GM12878 (cell line): ENCODE data around the gene TMEM179B. TPM values are rescaled to one million over a fixed set of nuclear protein-coding genes. Genes with fewer than 3 reads are reported as not detected.

Experiments used
- ATAC-seq: fragments of 200-7000 bp; cut with Tn5 transposase; 3 replicates; pipeline ENCODE4 v1.9.1; 2020; ENCODE audit warnings: mild to moderate bottlenecking, moderate library complexity
- BruUV-seq: library from RNA; stranded (reverse); fragments of 400-500 nt; replicated peaks from 2 replicates; lab custom pipeline; 2021; lab: Mats Ljungman, UMichigan
- CTCF ChIA-PET: fragments of 300-600 bp; sonication (Branson Sonifier 250); formaldehyde crosslinking; extraction: SDS; loops from one replicate; lab custom pipeline; 2021; ENCODE audit warnings: inconsistent platforms; lab: Yijun Ruan, JAX
- POLR2A ChIA-PET: fragments of 350-600 bp; formaldehyde crosslinking; extraction: SDS; loops from one replicate; lab custom pipeline; 2021; ENCODE audit warnings: inconsistent platforms; lab: Charles Lee
- RAD21 ChIA-PET: fragments of 300-600 bp; sonication (Branson Sonifier 250); formaldehyde crosslinking; loops from one replicate; lab custom pipeline; 2023; ENCODE audit warnings: antibody characterized with exemption; ENCODE audit not compliant: unreplicated experiment; lab: Charles Lee
- SMC1A ChIA-PET: fragments of 300-600 bp; sonication (Branson Sonifier 250); formaldehyde crosslinking; loops from one replicate; lab custom pipeline; 2023; ENCODE audit not compliant: unreplicated experiment, uncharacterized antibody; lab: Charles Lee
- DNase-seq: peaks from one replicate; pipeline ENCODE4 v3.0.0-alpha.2; 2011; ENCODE audit warnings: low read depth, low spot score
- FAIRE-seq: peaks from 3 replicates; lab custom pipeline; 2011; peaks lifted over from hg19 to GRCh38; lab: Jason Lieb, UNC
- H2AFZ ChIP-seq: 2 replicates; pipeline ENCODE4 v1.6.0; 2011; ENCODE audit warnings: low read depth, low read length, control low read depth; ENCODE audit not compliant: control insufficient read depth
- H3K27ac ChIP-seq: 2 replicates; pipeline ENCODE4 v1.5.1; 2011; ENCODE audit warnings: control low read depth; ENCODE audit not compliant: control insufficient read depth, insufficient read depth
- H3K27me3 ChIP-seq, 2 experiments: replicated peaks in 1 of 2; 2 replicates each; pipeline versions ENCODE4 v1.6.0 to v1.6.1; 2011; ENCODE audit warnings: low read length in 1 of 2; ENCODE audit not compliant: control insufficient read depth in 2 of 2, insufficient read depth in 2 of 2
- H3K36me3 ChIP-seq, 2 experiments: 2 replicates each; pipeline ENCODE4 v1.5.1; 2011; ENCODE audit warnings: low read length in 1 of 2; ENCODE audit not compliant: control insufficient read depth in 2 of 2, insufficient read depth in 2 of 2
- H3K4me1 ChIP-seq: 2 replicates; pipeline ENCODE4 v1.6.1; 2011; ENCODE audit warnings: mild to moderate bottlenecking, low read length, moderate library complexity, mixed read lengths; ENCODE audit not compliant: control insufficient read depth, insufficient read depth
- H3K4me2 ChIP-seq: 2 replicates; pipeline ENCODE4 v1.6.0; 2011; ENCODE audit warnings: control low read depth; ENCODE audit not compliant: control insufficient read depth, insufficient read depth
- H3K4me3 ChIP-seq: fragments of 200-600 bp; sonication (generic); 2 replicates; pipeline ENCODE4 v1.5.1; 2016
- H3K79me2 ChIP-seq: 2 replicates; pipeline ENCODE4 v1.6.0; 2011; ENCODE audit warnings: low read length; ENCODE audit not compliant: control insufficient read depth, insufficient read depth
- H3K9ac ChIP-seq: 2 replicates; pipeline ENCODE4 v1.8.0; 2011; ENCODE audit warnings: low read length, control low read depth, mixed read lengths; ENCODE audit not compliant: control insufficient read depth, insufficient read depth
- H3K9me3 ChIP-seq: replicated peaks from 3 replicates; pipeline ENCODE4 v1.5.1; 2011; ENCODE audit warnings: mild to moderate bottlenecking, low read length; ENCODE audit not compliant: control insufficient read depth, insufficient read depth
- H4K20me1 ChIP-seq: 2 replicates; pipeline ENCODE4 v1.6.0; 2011; ENCODE audit not compliant: control insufficient read depth, insufficient read depth
- POLR2AphosphoS5 ChIP-seq: IDR thresholded peaks from 2 replicates; pipeline ENCODE4 v1.6.1; 2011; ENCODE audit warnings: mild to moderate bottlenecking, low read length, inconsistent platforms
- ZSCAN29 ChIP-seq: fragments of 450-650 bp; IDR thresholded peaks from 2 replicates; pipeline ENCODE4 v1.6.1; 2017; ENCODE audit warnings: mild to moderate bottlenecking, moderate library complexity
- WGBS: methylation state at CpG from one replicate; pipeline ENCODE4 v1.1.6; 2016; ENCODE audit warnings: low lambda C conversion rate; ENCODE audit not compliant: insufficient replicate concordance, insufficient coverage; ENCODE audit errors: missing lambda C conversion rate; 5-methylcytosine and 5-hydroxymethylcytosine counted together
- in situ Hi-C: fragments of 300-500 bp; cut with MboI; formaldehyde crosslinking; loops from 9 replicates; pipeline ENCODE4 v1.14.3; 2018; ENCODE audit warnings: mixed read lengths
- intact Hi-C: fragments of 100-400 bp; cut with micrococcal nuclease; formaldehyde crosslinking; loops from one replicate; pipeline ENCODE4 v1.14.2; 2022; ENCODE audit not compliant: unreplicated experiment
- polyA plus RNA-seq, 11 experiments: library from polyadenylated mRNA; depleted of rRNA in 4 of 11; unstranded in 6 of 11; stranded (reverse) in 5 of 11; fragments of >200 nt; fragmentation: Nextera tagmentation in 4 of 11; fragmentation: Illumina TruSeq in 1 of 11; extraction: Ambion mirVana in 4 of 11; extraction: Trizol in 1 of 11; gene quantifications; 1 replicate in 1 of 11; 2 replicates in 10 of 11; pipeline versions ENCODE4 v1.2.1 to v1.2.3, GENCODE V29; 2011 to 2016; ENCODE audit warnings: inconsistent platforms in 2 of 11, missing spikeins in 2 of 11, low read depth in 1 of 11
- total RNA-seq, 4 experiments: library from RNA; depleted of rRNA in 3 of 4; stranded (reverse); fragments of >200 nt in 3 of 4; fragmentation: Illumina TruSeq in 1 of 4; extraction: Trizol in 1 of 4; gene quantifications; 2 replicates each; pipeline versions ENCODE4 v1.2.1 to v1.2.3, GENCODE V29; 2013 to 2021
- TF ChIP-seq, protein P1 (sequence below): fragments of 450-650 bp; IDR thresholded peaks from 2 replicates; pipeline ENCODE4 v1.6.1; 2017; ENCODE audit warnings: mild to moderate bottlenecking

Gene TMEM179B
- total and polyA plus RNA-seq, 10 of the 15 experiments (the other 5 are each of a cell fraction or from before 2014, with no cell fraction given): 21.7 to 82.4 (median 42.0) TPM

DNA sequence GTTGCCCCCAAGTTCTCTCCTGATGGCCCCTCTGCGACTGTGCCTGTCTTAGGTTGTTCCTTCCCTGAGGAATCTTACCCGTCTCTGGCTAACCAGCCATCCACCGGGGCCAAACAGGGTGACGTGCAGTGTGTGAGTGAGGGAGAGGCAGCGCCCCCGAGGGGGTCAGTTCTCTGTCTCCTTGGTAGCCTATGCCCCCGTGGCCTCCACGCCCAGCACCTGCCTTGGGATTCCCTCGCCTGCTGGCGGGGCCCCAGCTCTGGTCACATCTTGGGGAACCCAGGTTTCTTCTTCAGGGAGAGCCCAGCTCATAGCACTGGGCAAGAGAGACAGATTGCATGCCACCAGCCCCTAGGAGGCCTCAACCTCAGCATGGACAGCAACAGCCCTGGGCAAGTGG is 12.3 kb downstream of the TMEM179B start (continued):
- TF ChIP-seq, protein P1, sequence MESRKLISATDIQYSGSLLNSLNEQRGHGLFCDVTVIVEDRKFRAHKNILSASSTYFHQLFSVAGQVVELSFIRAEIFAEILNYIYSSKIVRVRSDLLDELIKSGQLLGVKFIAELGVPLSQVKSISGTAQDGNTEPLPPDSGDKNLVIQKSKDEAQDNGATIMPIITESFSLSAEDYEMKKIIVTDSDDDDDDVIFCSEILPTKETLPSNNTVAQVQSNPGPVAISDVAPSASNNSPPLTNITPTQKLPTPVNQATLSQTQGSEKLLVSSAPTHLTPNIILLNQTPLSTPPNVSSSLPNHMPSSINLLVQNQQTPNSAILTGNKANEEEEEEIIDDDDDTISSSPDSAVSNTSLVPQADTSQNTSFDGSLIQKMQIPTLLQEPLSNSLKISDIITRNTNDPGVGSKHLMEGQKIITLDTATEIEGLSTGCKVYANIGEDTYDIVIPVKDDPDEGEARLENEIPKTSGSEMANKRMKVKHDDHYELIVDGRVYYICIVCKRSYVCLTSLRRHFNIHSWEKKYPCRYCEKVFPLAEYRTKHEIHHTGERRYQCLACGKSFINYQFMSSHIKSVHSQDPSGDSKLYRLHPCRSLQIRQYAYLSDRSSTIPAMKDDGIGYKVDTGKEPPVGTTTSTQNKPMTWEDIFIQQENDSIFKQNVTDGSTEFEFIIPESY: no peak

GRCh38 chr11:62801071-62801470 is 13.9 kb downstream of the TMEM179B start:
- CTCF ChIA-PET: interaction anchor here (0.6 to 0.9 kb wide), 2 partner anchors 9 to 57 kb away, joined by 3 read pairs; no protein-coding TSS in a partner anchor
- no peak for DNase-seq
- TF ChIP-seq POLR2AphosphoS5: peak; percentile 21; the same call in 1 of the 2 replicates
- no peak for TF ChIP-seq ZSCAN29
- TF ChIP-seq, all 136 proteins: peak for 1
- 69% methylated on average over 4 of the region's 4 CpGs for WGBS
- ChIA-PET POLR2A (interaction anchor here (0.5 to 1.7 kb wide), 8 partner anchors 12 to 1960 kb away, joined by 3 to 5 read pairs (median 4); partner anchors contain the start of gene TMEM179B), SMC1A (interaction anchor here (1.4 kb wide), 1 partner anchor 61 kb away, joined by 4 read pairs; no protein-coding TSS in a partner anchor), RAD21 (no interaction called here)
- no peaks in the 10 kb centered on the region for H3K9me3 ChIP-seq
- intact Hi-C loops: no loop called here
- H3K9ac ChIP-seq: no peak overlapping the region
- no peaks in the 10 kb centered on the region for H4K20me1 ChIP-seq
- no TSS peak for BruUV-seq
- in situ Hi-C loops: no loop called here
- no peak overlapping the region for H3K27ac ChIP-seq
- peaks cover 21 to 35% of the 10 kb centered on the region in 2 experiments for H3K36me3 ChIP-seq
- H3K79me2 ChIP-seq: peaks cover 23% of the 10 kb centered on the region
- H2AFZ ChIP-seq: no peak overlapping the region
- FAIRE-seq (no peak), ATAC-seq (no peak)
- no peak overlapping the region for H3K4me3 ChIP-seq
- H3K4me2 ChIP-seq: no peak overlapping the region
- no peaks in the 10 kb centered on the region for H3K27me3 ChIP-seq
- H3K4me1 ChIP-seq: peaks cover 6% of the 10 kb centered on the region
